Measurements from ENCODE around the gene SLC25A13. TPM values are rescaled to one million over a fixed set of nuclear protein-coding genes. Genes with fewer than 3 reads are reported as not detected.

SLC25A13 gene
- total and polyA plus RNA-seq, 2 of the 4 experiments (the other 2 are of a cell fraction): 7.4 to 11.7 TPM

- dilution Hi-C loops (cut with HindIII; ENCODE audit: low sequenced_read_pairs, unreplicated experiment) (no loop called here), in situ Hi-C loops (cut with MboI; ENCODE audit: low sequenced_read_pairs) (no loop called here), intact Hi-C loops (cut with micrococcal nuclease) (loop anchor here (10.0 kb wide), 1 partner anchor 234 kb away; no protein-coding TSS in a partner anchor)
- H2BK120ac ChIP-seq (ENCODE audit: low read depth, low read length): no peak overlapping the region
- H3K56ac ChIP-seq (ENCODE audit: extremely low read depth, insufficient read depth, low read length): no peak overlapping the region
- ChIA-PET POLR2A (ENCODE audit: unreplicated experiment) (no interaction called here), CTCF (no interaction called here)
- H2AK9ac ChIP-seq (replicated peaks; ENCODE audit: low read depth, low read length, poor library complexity): no peak overlapping the region
- H3K14ac ChIP-seq (replicated peaks; ENCODE audit: low read depth, low read length): no peak overlapping the region
- H2AK5ac ChIP-seq (ENCODE audit: low read depth, low read length): no peak overlapping the region
- H3K4me3 ChIP-seq (ENCODE audit: insufficient read depth, low read depth, low read length): no peak overlapping the region
- ATAC-seq (ENCODE audit: low read depth) (no peak), DNase-seq (no peak)
- H2BK5ac ChIP-seq (ENCODE audit: low read depth, low read length, poor library complexity, severe bottlenecking): no peak overlapping the region
- TF ChIP-seq USF2 (IDR thresholded peaks at IDR 0.05; ENCODE audit: low read depth, low read length) (no peak), CEBPB (IDR thresholded peaks at IDR 0.05; ENCODE audit: low read depth, low read length) (no peak), MAFK (IDR thresholded peaks at IDR 0.05; ENCODE audit: low read depth, low read length) (no peak), MAZ (IDR thresholded peaks at IDR 0.05; ENCODE audit: borderline replicate concordance, low read depth, low read length) (no peak), RCOR1 (IDR thresholded peaks at IDR 0.05; ENCODE audit: insufficient replicate concordance, low read length) (no peak), MXI1 (IDR thresholded peaks at IDR 0.05; ENCODE audit: borderline replicate concordance, low read depth, low read length) (no peak), CTCF (conservative IDR thresholded peaks at IDR 0.05; ENCODE audit: low read depth, low read length) (no peak), CHD1 (IDR thresholded peaks at IDR 0.05; ENCODE audit: low read depth, low read length) (no peak), BHLHE40 (IDR thresholded peaks at IDR 0.05; ENCODE audit: low read depth, low read length) (no peak), NFE2L2 (IDR thresholded peaks at IDR 0.05; ENCODE audit: low read depth, low read length) (no peak), RAD21 (IDR thresholded peaks at IDR 0.05; ENCODE audit: low read length) (no peak), ELK1 (IDR thresholded peaks at IDR 0.05; ENCODE audit: borderline replicate concordance, low read depth, low read length) (no peak), POLR2A (IDR thresholded peaks at IDR 0.05; ENCODE audit: low read depth, low read length) (no peak), FOS (IDR thresholded peaks at IDR 0.05; ENCODE audit: low read depth, low read length) (no peak), SMC3 (IDR thresholded peaks at IDR 0.05; ENCODE audit: low read depth, low read length) (no peak), RFX5 (IDR thresholded peaks at IDR 0.05; ENCODE audit: low read depth, low read length) (no peak)
- no peaks in the 10 kb centered on the region for H3K27me3 ChIP-seq (ENCODE audit: control insufficient read depth, insufficient read depth, low read length)
- H3K9me3 ChIP-seq (ENCODE audit: control insufficient read depth, insufficient read depth, low read length): no peaks in the 10 kb centered on the region
- H3K4me1 ChIP-seq (ENCODE audit: control insufficient read depth, insufficient read depth, low read length): no peaks in the 10 kb centered on the region
- H2BK15ac ChIP-seq (ENCODE audit: low read depth, low read length): no peak overlapping the region
- H2BK20ac ChIP-seq (ENCODE audit: low read depth, low read length): no peak overlapping the region
- no peak overlapping the region for H3K18ac ChIP-seq (ENCODE audit: low read depth, low read length)
- H3K79me1 ChIP-seq (ENCODE audit: low read depth in 1 of 2, low read length in 2 of 2): no peaks in the 10 kb centered on the region
- H3K9me1 ChIP-seq (ENCODE audit: insufficient read depth, low read length): 0 out of 2 replicates have a peak, but pooled peaks cover 2% of the 10 kb centered on the region
- no TSS peak for BruUV-seq (replicated peaks)
- no peak overlapping the region for H4K8ac ChIP-seq (ENCODE audit: low read depth in 2 of 2, low read length in 2 of 2)
- H3K4ac ChIP-seq (ENCODE audit: low read depth, low read length): no peak overlapping the region
- no peak overlapping the region for H4K5ac ChIP-seq (ENCODE audit: low read depth, low read length)
- no peak overlapping the region for H3K4me2 ChIP-seq (ENCODE audit: low read depth, low read length)
- no CpG with 5 or more reads among the region's 3 CpGs for WGBS, 2 experiments (ENCODE audit: extremely low coverage in 2 of 2, insufficient read length in 1 of 2)
- H2AFZ ChIP-seq (replicated peaks; ENCODE audit: low read length, poor library complexity): no peak overlapping the region
- no peak overlapping the region for H3K23ac ChIP-seq (ENCODE audit: low read depth, low read length)
- no peak overlapping the region for H4K91ac ChIP-seq (ENCODE audit: insufficient read depth, low read depth, low read length)
- no peak overlapping the region for H3K9ac ChIP-seq (ENCODE audit: low read depth, low read length)
- H3K36me3 ChIP-seq (ENCODE audit: control insufficient read depth, insufficient read depth, low read length): peaks cover 9% of the 10 kb centered on the region
- no peak overlapping the region for H3K27ac ChIP-seq (ENCODE audit: insufficient read depth, low read length)
- no peaks in the 10 kb centered on the region for H4K20me1 ChIP-seq (ENCODE audit: insufficient read depth, low read length)
Observed at GRCh38 chr7:96181174-96181573, 140.7 kb downstream of the SLC25A13 start.

All from IMR-90 (cell line).